H1 (cell line): ENCODE measurements around the gene SFTPB. TPM values are rescaled to one million over a fixed set of nuclear protein-coding genes. Genes with fewer than 3 reads are reported as not detected.

Experiments used
- CTCF ChIA-PET: fragments of 300-600 bp; sonication (Branson Sonifier 250); formaldehyde crosslinking; loops from one replicate; lab custom pipeline; 2021; ENCODE audit not compliant: partially characterized antibody; lab: Charles Lee
- POLR2A ChIA-PET: fragments of 300-600 bp; sonication (Branson Sonifier 250); formaldehyde crosslinking; loops from one replicate; lab custom pipeline; 2021; ENCODE audit warnings: inconsistent platforms; ENCODE audit not compliant: partially characterized antibody; lab: Charles Lee
- DNase-seq, 2 experiments: peaks; one replicate each; pipeline versions ENCODE4 v3.0.0 to v3.0.0-alpha.2; 2010 to 2022; ENCODE audit warnings: low spot score in 2 of 2, low read depth in 1 of 2, mixed read lengths in 1 of 2
- FAIRE-seq: peaks from 2 replicates; lab custom pipeline; 2011; peaks lifted over from hg19 to GRCh38; lab: Jason Lieb, UNC
- H2AFZ ChIP-seq: 2 replicates; pipeline ENCODE4 v1.8.1; 2012; ENCODE audit warnings: low read length, inconsistent platforms
- H2AK5ac ChIP-seq: 2 replicates; pipeline ENCODE4 v1.6.1; 2013; ENCODE audit warnings: low read depth, low read length
- H2BK120ac ChIP-seq: replicated peaks from 2 replicates; pipeline ENCODE3; 2013; ENCODE audit warnings: low read depth, low read length, inconsistent platforms
- H2BK12ac ChIP-seq: 2 replicates; pipeline ENCODE4 v1.6.1; 2013; ENCODE audit warnings: low read depth, low read length
- H2BK15ac ChIP-seq: 2 replicates; pipeline ENCODE4 v1.6.1; 2013; ENCODE audit warnings: low read length
- H2BK20ac ChIP-seq: 2 replicates; pipeline ENCODE4 v1.6.1; 2013; ENCODE audit warnings: low read length
- H2BK5ac ChIP-seq: 2 replicates; pipeline ENCODE4 v1.6.1; 2013; ENCODE audit warnings: low read depth, low read length
- H3K14ac ChIP-seq: 2 replicates; pipeline ENCODE4 v1.6.1; 2013; ENCODE audit warnings: inconsistent platforms; ENCODE audit not compliant: insufficient read length
- H3K18ac ChIP-seq: 2 replicates; pipeline ENCODE4 v1.6.1; 2013; ENCODE audit warnings: low read length; ENCODE audit errors: extremely low read depth
- H3K23ac ChIP-seq: 2 replicates; pipeline ENCODE4 v1.6.1; 2013; ENCODE audit warnings: inconsistent platforms; ENCODE audit not compliant: insufficient read length
- H3K23me2 ChIP-seq: 2 replicates; pipeline ENCODE4 v1.6.1; 2013; ENCODE audit warnings: low read depth, low read length
- H3K27ac ChIP-seq: 2 replicates; pipeline ENCODE4 v1.6.1; 2011; ENCODE audit warnings: low read depth, low read length, inconsistent platforms
- H3K27me3 ChIP-seq, 4 experiments: replicated peaks in 1 of 4; 1 replicate in 1 of 4; 2 replicates in 3 of 4; pipeline versions ENCODE4 v1.6.1 to v1.8.1; 2011 to 2013; ENCODE audit warnings: low read length in 3 of 4, mild to moderate bottlenecking in 3 of 4, inconsistent platforms in 2 of 4, mixed read lengths in 2 of 4, moderate library complexity in 1 of 4; ENCODE audit not compliant: control insufficient read depth in 3 of 4, insufficient read depth in 3 of 4; ENCODE audit errors: extremely low read depth in 1 of 4
- H3K36me3 ChIP-seq, 4 experiments: 2 replicates each; pipeline versions ENCODE4 v1.6.1 to v1.8.1; 2011 to 2013; ENCODE audit warnings: mild to moderate bottlenecking in 4 of 4, low read length in 3 of 4, moderate library complexity in 2 of 4, control low read depth in 1 of 4, inconsistent platforms in 1 of 4; ENCODE audit not compliant: insufficient read depth in 4 of 4, control insufficient read depth in 2 of 4
- H3K4ac ChIP-seq: replicated peaks from 2 replicates; pipeline ENCODE3; 2013; ENCODE audit warnings: low read length, low read depth, mixed read lengths, inconsistent platforms; ENCODE audit not compliant: insufficient read length
- H3K4me1 ChIP-seq, 4 experiments: replicated peaks in 1 of 4; 1 replicate in 1 of 4; 2 replicates in 3 of 4; pipeline versions ENCODE4 v1.6.1 to v1.8.1; 2011 to 2013; ENCODE audit warnings: low read length in 3 of 4, inconsistent platforms in 2 of 4, mixed read lengths in 1 of 4; ENCODE audit not compliant: insufficient read depth in 4 of 4, control insufficient read depth in 3 of 4
- H3K4me2 ChIP-seq, 2 experiments: 2 replicates each; pipeline versions ENCODE4 v1.6.1 to v1.8.1; 2011 to 2013; ENCODE audit warnings: low read depth in 2 of 2, low read length in 2 of 2, control low read depth in 1 of 2, inconsistent platforms in 1 of 2, mild to moderate bottlenecking in 1 of 2; ENCODE audit not compliant: insufficient read depth in 1 of 2
- H3K4me3 ChIP-seq, 4 experiments: fragments of 200-600, 300-600 bp in 1 of 4; sonication (generic), shearing (Covaris generic), sonication (Bioruptor Twin) in 1 of 4; 2 replicates each; pipeline versions ENCODE4 v1.5.1 to v1.8.1; 2011 to 2016; ENCODE audit warnings: low read length in 4 of 4, low read depth in 3 of 4, control low read depth in 2 of 4, inconsistent platforms in 2 of 4, mild to moderate bottlenecking in 2 of 4, mixed read lengths in 1 of 4, moderate library complexity in 1 of 4; ENCODE audit not compliant: insufficient read depth in 2 of 4; ENCODE audit errors: extremely low read depth in 1 of 4
- H3K56ac ChIP-seq: replicated peaks from 2 replicates; pipeline ENCODE3; 2013; ENCODE audit warnings: low read depth, mild to moderate bottlenecking, mixed read lengths, low read length, inconsistent platforms; ENCODE audit not compliant: insufficient read length
- H3K79me1 ChIP-seq: 2 replicates; pipeline ENCODE4 v1.6.1; 2013; ENCODE audit warnings: low read depth, low read length, control low read depth
- H3K79me2 ChIP-seq, 2 experiments: 2 replicates each; pipeline versions ENCODE4 v1.6.1 to v1.8.1; 2012 to 2013; ENCODE audit warnings: low read length in 2 of 2, mild to moderate bottlenecking in 2 of 2, inconsistent platforms in 1 of 2; ENCODE audit not compliant: insufficient read depth in 2 of 2, control insufficient read depth in 1 of 2
- H3K9ac ChIP-seq, 4 experiments: replicated peaks in 1 of 4; 1 replicate in 1 of 4; 2 replicates in 3 of 4; pipeline versions ENCODE4 v1.6.1 to v1.8.1; 2011 to 2013; ENCODE audit warnings: low read depth in 3 of 4, low read length in 3 of 4, control low read depth in 2 of 4, mild to moderate bottlenecking in 2 of 4, moderate library complexity in 2 of 4, inconsistent platforms in 1 of 4; ENCODE audit errors: extremely low read depth in 1 of 4
- H3K9me3 ChIP-seq, 2 experiments: 2 replicates each; pipeline versions ENCODE4 v1.6.1 to v1.8.1; 2012 to 2013; ENCODE audit warnings: mild to moderate bottlenecking in 2 of 2, moderate library complexity in 2 of 2, control low read depth in 1 of 2, inconsistent platforms in 1 of 2, low read depth in 1 of 2, low read length in 1 of 2, mixed read lengths in 1 of 2; ENCODE audit not compliant: insufficient read depth in 2 of 2
- H4K20me1 ChIP-seq, 2 experiments: replicated peaks in 1 of 2; 2 replicates each; pipeline versions ENCODE3 to v1.8.1; 2011 to 2013; ENCODE audit warnings: inconsistent platforms in 2 of 2, low read length in 2 of 2, mild to moderate bottlenecking in 1 of 2; ENCODE audit not compliant: insufficient read depth in 2 of 2, control insufficient read depth in 1 of 2
- H4K5ac ChIP-seq: 2 replicates; pipeline ENCODE4 v1.6.1; 2013; ENCODE audit warnings: low read length, low read depth, mixed read lengths, inconsistent platforms; ENCODE audit not compliant: insufficient read length
- H4K8ac ChIP-seq: 2 replicates; pipeline ENCODE4 v1.8.0; 2013; ENCODE audit warnings: mild to moderate bottlenecking, moderate library complexity, low read length, inconsistent platforms; ENCODE audit not compliant: insufficient read depth; ENCODE audit errors: extremely low read depth
- H4K91ac ChIP-seq: replicated peaks from 2 replicates; pipeline ENCODE3; 2013; ENCODE audit warnings: low read length, mixed read lengths, inconsistent platforms; ENCODE audit not compliant: insufficient read length
- CREB1 ChIP-seq: IDR thresholded peaks from 2 replicates; pipeline ENCODE4 v1.6.1; 2012; ENCODE audit warnings: inconsistent platforms
- CTBP2 ChIP-seq: IDR thresholded peaks from 2 replicates; pipeline ENCODE4 v1.7.0; 2011; ENCODE audit warnings: borderline replicate concordance, mild to moderate bottlenecking, moderate library complexity, mixed read lengths, low read length; ENCODE audit not compliant: insufficient read depth, insufficient read length
- GTF2F1 ChIP-seq: IDR thresholded peaks from 2 replicates; pipeline ENCODE4 v1.6.1; 2012; ENCODE audit warnings: low read depth, low read length, improper control_type of control experiment, borderline replicate concordance
- HDAC2 ChIP-seq, 2 experiments: fragments of 300-600 bp in 1 of 2; sonication (generic) in 1 of 2; IDR thresholded peaks; 2 replicates each; pipeline ENCODE4 v1.6.1; 2011 to 2012; ENCODE audit warnings: low read depth in 2 of 2, low read length in 2 of 2, mild to moderate bottlenecking in 2 of 2, moderate library complexity in 2 of 2, borderline replicate concordance in 1 of 2, inconsistent platforms in 1 of 2
- NRF1 ChIP-seq: IDR thresholded peaks from 2 replicates; pipeline ENCODE4 v1.6.1; 2011; ENCODE audit warnings: mild to moderate bottlenecking, low read depth, low read length, improper control_type of control experiment
- POLR2AphosphoS5 ChIP-seq: IDR thresholded peaks from 2 replicates; pipeline ENCODE4 v1.6.1; 2011; ENCODE audit warnings: low read depth, low read length
- RBBP5 ChIP-seq: IDR thresholded peaks from 2 replicates; pipeline ENCODE4 v1.7.1; 2012; ENCODE audit warnings: low read depth, mild to moderate bottlenecking, inconsistent platforms, low read length, moderate library complexity, borderline replicate concordance
- RXRA ChIP-seq: IDR thresholded peaks from 2 replicates; pipeline ENCODE4 v1.6.1; 2011; ENCODE audit warnings: low read depth, mild to moderate bottlenecking, low read length, moderate library complexity; ENCODE audit not compliant: insufficient read depth
- SIX5 ChIP-seq: IDR thresholded peaks from 2 replicates; pipeline ENCODE4 v1.6.1; 2011; ENCODE audit warnings: mild to moderate bottlenecking, low read depth, low read length
- SP2 ChIP-seq: IDR thresholded peaks from 2 replicates; pipeline ENCODE4 v1.6.1; 2012; ENCODE audit warnings: mild to moderate bottlenecking, low read length, inconsistent platforms
- WGBS, 2 experiments: shearing (Covaris generic) in 1 of 2; methylation state at CpG; one replicate each; pipeline versions ENCODE4 v1.1.6 to v1.1.7; 2013 to 2015; ENCODE audit warnings: low lambda C conversion rate in 2 of 2, mixed read lengths in 2 of 2, inconsistent platforms in 1 of 2, low coverage in 1 of 2, missing lambda C conversion rate in 1 of 2; ENCODE audit not compliant: insufficient replicate concordance in 2 of 2, insufficient coverage in 1 of 2, insufficient read length in 1 of 2; ENCODE audit errors: extremely low coverage in 1 of 2, missing lambda C conversion rate in 1 of 2; 5-methylcytosine and 5-hydroxymethylcytosine counted together
- polyA plus RNA-seq, 7 experiments: library from polyadenylated mRNA; depleted of rRNA in 3 of 7; stranded (reverse) in 5 of 7; unstranded in 2 of 7; fragments of >200 nt in 5 of 7; fragments of 200-250 nt in 2 of 7; gene quantifications; 1 replicate in 5 of 7; 2 replicates in 1 of 7; 4 replicates in 1 of 7; pipeline versions ENCODE4 v1.2.1 to v1.2.3, GENCODE V29; 2011 to 2013; ENCODE audit warnings: missing spikeins in 2 of 7, mixed read lengths in 2 of 7
- total RNA-seq: library from RNA; stranded (reverse); fragmentation: NEBNext Ultra II Directional; extraction: Animal tissue kit (Norgen Biotek cat#: 25700); gene quantifications from 2 replicates; pipeline ENCODE4 v1.2.1, GENCODE V29; 2021
- TF ChIP-seq, protein P1 (sequence below): IDR thresholded peaks from 2 replicates; pipeline ENCODE4 v1.6.1; 2012; ENCODE audit warnings: low read length, inconsistent platforms

Gene SFTPB
- total and polyA plus RNA-seq, 2 of the 8 experiments (the other 6 are each of a cell fraction or from before 2014, with no cell fraction given), result not detected

DNA sequence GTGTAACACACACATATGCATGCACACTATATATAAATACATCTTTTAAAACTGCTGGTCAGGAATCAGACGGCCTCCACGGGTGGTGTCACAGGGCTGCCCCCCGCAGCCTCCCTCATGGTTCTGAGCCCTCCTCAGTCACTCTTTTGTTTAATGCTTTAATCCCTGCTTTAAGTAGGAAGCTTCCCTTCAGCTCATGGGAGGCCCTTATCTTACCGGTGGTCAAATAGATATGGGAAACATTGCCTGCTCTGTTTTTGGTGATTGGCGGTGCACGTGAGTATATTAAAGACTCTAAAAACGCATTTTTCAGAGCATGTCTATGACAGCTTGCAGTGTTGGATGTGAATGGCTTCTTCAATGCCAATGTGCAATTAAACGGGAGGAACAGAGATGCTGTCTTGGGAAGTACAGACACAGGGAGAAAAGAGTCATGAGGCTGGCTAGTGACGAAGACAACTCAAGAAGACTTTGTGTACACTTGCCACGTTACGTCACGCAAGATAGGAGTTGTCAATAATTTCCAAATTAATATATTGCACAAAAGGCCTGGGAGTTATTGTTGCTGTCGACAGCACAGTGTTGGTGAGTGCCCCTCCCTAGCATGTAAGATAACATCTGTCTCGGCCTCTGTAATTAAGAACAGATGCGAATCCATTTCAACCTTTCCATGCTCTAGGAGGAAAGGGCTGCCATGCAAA lies 49.5 kb upstream of the SFTPB start:
- Histone ChIP-seq H2BK5ac (no peak overlapping the region), H3K79me1 (no peaks in the 10 kb centered on the region), H2AK5ac (no peak overlapping the region), H3K9me3 (no peaks in the 10 kb centered on the region), H4K91ac (no peak overlapping the region), H3K4ac (no peak overlapping the region), H3K4me3 (no peak overlapping the region), H3K14ac (no peak overlapping the region), H4K20me1 (no peaks in the 10 kb centered on the region), H3K18ac (no peak overlapping the region), H3K4me2 (no peak overlapping the region), H3K56ac (no peak overlapping the region), H2AFZ (no peak overlapping the region), H3K4me1 (no peaks in the 10 kb centered on the region), H2BK20ac (no peak overlapping the region), H3K79me2 (no peaks in the 10 kb centered on the region), H3K9ac (no peak overlapping the region), H2BK120ac (no peak overlapping the region), H3K27ac (no peak overlapping the region), H3K27me3 (no peaks in the 10 kb centered on the region; a peak in 1 of 7 replicates), H4K5ac (no peak overlapping the region), H4K8ac (no peak overlapping the region), H3K23me2 (no peaks in the 10 kb centered on the region), H3K23ac (no peak overlapping the region), H2BK15ac (no peak overlapping the region), H2BK12ac (no peak overlapping the region), H3K36me3 (no peaks in the 10 kb centered on the region)
- CTCF ChIA-PET, result interaction anchor here (0.6 to 6.0 kb wide), 7 partner anchors 10 to 318 kb away, joined by 3 to 61 read pairs (median 3); no protein-coding TSS in a partner anchor
- WGBS, 2 experiments, result 87% methylated on average over 15 of the region's 15 CpGs; no CpG with 5 or more reads in 1 of the 2 experiments
- POLR2A ChIA-PET, result no interaction called here
- FAIRE-seq (no peak), DNase-seq (no peak)
- TF ChIP-seq CTBP2 (no peak), GTF2F1 (no peak), RXRA (no peak), SP2 (no peak), HDAC2 (IDR thresholded peaks at IDR 0.05; ENCODE audit: borderline replicate concordance in 1 of 2, low read depth in 2 of 2, low read length in 2 of 2) (no peak), CREB1 (no peak), NRF1 (no peak), SIX5 (no peak), RBBP5 (no peak), POLR2AphosphoS5 (no peak)
- TF ChIP-seq, protein P1, sequence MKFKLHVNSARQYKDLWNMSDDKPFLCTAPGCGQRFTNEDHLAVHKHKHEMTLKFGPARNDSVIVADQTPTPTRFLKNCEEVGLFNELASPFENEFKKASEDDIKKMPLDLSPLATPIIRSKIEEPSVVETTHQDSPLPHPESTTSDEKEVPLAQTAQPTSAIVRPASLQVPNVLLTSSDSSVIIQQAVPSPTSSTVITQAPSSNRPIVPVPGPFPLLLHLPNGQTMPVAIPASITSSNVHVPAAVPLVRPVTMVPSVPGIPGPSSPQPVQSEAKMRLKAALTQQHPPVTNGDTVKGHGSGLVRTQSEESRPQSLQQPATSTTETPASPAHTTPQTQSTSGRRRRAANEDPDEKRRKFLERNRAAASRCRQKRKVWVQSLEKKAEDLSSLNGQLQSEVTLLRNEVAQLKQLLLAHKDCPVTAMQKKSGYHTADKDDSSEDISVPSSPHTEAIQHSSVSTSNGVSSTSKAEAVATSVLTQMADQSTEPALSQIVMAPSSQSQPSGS, result no peak
